Measurements from ENCODE around the gene ZNF441.
A peak's percentile ranks its signal among the peaks of the same experiment; 100 is the strongest.
"Not testable (repeated sequence)": the region's sequence is repeated elsewhere in the genome, so short reads cannot be mapped to it uniquely, and the experiment has no call there.

ZNF441 gene

DNA sequence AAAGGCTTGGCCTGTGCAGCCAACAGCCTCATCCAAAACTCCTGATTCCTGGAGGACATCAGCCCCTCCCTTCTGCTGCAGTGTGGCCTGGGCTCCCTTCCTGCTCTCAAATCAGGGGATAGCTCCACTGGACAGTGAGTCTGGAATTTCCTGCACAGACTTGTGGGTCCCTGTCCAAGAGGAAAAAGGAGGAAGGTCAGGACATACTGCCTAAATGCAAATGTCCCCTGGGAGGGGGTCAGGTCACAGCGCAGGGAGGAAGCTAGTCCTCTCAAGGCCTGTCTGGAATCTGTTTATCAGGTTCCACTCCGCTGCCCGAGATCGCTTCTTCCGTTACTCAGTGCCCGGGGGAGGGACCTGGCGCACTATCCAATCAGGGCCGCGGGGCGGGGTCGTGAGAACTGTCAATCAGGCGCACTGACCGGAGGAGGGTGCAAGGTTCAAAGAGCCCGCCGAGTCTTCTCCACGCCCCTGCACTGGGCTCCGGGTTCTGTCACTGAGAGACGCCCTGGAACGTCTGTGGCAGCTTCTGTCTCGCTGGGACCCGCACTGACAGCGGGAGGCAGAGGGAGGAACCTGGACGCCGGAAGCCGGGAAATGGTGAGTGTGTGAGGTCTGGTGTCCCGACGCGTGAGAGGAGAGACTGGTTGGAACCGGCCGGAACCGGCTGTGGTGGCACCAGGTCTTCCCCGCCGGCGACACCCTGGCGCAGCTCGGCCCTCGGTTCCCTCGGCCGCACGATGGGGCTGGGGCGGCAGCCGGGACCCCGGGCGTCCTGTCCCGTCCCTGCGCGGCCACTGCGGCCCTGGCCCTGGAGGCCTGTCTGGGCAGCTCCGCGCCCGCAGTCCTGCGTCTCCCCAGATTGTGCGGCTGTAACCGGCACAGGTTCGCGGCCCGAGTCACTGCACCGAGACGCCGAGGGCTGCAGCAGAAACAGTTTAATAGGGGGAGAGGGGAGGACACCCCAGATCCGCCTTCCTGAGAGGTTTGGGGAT lies at the start of gene ZNF441:
Gene ZNF441 (plus strand): TSS at position 404 of the 995 bp plus-strand sequence. CDS start 194 bp downstream, at position 598.
- peak; percentile 98 for DNase-seq

GRCh38 chr19:11721681-11722080 lies 45.1 kb upstream of the ZNF441 start:
- DNase-seq, result no peak

DNA sequence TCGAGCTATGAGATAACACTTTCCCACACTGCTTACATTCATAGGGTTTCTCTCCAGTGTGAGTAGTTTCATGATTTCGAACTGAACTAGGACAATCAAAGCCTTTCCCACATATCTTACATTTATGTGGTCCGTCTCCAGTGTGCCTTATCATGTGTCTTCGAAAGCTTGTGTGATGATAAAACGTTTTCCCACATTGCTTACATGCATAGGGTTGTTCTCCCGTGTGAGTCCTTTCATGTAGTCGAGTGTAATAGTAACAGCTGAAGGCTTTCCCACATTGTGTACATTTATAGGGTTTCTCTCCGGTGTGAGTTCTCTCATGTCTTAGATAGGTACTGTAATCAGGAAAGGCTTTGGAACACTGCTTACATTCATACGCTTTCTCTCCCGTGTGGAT lies 44.4 kb upstream of the ZNF441 start:
- DNase-seq, result no peak

DNA sequence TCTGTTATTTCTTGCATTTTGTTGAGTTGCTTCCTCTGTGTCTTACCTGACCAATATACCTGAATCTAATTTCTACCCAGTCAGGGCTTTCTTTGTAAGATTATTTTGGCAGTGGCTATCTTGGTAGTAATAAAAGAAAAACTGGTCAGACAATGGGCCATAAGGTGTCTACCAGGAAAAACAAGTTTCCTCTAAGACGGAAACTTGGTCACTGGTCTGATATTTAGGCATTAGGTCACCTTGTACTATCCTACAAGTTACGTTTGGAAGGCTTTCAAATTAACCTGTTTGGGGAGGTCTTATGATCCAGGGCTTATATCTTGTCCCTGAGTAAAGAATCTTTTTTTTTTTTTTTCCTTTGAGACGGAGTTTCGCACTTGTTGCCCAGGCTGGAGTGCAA lies 37.2 kb upstream of the ZNF441 start:
- DNase-seq, result no peak

DNA sequence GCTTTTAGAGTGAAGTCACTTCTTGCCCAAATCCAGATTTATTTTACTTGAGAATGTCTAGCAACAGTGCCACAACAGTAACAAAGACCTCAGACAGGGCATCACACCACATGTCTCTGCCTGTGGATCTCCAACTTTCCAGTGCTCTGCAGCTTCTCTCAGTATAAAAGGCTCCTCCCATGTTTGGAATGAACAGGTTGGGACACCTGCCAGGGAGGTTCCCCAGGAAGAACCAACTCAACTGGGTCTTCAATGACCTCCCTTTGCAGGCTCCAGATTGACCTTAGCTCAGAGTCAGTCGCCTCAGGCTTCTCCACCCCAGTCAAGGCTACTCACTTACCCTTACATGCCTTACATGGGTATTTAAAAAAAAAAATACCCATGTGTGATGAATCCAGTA lies 31.4 kb upstream of the ZNF441 start:
- DNase-seq, result no peak

DNA sequence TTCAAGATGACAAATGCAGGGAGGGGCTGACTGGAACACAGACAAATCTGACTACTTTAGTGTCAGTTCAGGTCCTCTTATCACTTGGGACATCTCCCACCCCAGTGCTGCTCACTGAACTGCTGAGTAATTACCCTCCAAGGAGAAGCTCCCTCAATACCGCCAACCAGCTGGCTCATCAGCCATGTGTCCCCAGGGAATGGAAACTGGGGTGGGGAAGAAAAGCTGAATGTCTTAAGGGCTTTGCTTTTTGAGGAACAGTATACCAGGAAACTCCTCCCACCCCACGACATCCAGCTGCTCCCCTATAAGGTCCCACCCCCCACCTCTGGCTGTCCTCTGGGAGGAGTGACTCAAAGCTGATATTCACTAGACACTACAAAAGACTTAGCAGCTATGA lies 30.1 kb upstream of the ZNF441 start:
- peak; percentile 80 for DNase-seq

DNA sequence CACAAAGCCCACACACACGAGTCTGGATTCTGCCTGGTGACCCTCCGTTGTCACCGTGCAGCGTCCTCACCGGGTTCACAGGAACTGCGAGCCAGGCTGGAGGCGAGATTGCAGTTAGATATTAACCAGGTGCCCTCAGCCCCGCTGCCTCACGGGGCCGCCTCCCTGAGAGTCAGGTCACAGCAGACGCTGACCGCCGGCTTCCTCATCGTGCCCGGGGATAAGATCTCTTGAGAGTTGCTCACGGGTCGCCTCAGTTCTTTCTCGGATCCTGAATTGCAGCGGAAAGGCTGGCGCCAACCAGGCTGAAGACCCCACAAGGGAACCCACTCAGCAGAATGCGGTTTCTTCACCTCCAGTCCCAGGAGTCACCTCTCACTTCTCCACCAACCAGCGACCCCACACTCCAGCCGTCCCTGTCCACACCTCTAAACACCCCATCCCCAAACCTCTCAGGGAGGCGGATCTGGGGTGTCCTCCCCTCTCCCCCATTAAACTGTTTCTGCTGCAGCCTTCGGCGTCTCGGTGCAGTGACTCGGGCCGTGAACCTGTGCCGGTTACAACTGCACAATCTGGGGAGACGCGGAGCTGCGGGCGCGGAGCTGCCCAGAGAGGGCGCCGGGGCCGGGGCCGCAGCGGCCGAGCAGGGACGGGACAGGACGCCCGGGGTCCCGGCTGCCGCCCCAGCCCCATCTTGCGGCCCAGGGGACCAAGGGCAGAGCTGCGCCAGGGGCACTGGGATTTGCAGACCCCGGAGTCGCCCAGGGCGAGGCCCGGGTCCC lies 28.6 kb upstream of the ZNF441 start:
- peak; percentile 71 for DNase-seq

DNA sequence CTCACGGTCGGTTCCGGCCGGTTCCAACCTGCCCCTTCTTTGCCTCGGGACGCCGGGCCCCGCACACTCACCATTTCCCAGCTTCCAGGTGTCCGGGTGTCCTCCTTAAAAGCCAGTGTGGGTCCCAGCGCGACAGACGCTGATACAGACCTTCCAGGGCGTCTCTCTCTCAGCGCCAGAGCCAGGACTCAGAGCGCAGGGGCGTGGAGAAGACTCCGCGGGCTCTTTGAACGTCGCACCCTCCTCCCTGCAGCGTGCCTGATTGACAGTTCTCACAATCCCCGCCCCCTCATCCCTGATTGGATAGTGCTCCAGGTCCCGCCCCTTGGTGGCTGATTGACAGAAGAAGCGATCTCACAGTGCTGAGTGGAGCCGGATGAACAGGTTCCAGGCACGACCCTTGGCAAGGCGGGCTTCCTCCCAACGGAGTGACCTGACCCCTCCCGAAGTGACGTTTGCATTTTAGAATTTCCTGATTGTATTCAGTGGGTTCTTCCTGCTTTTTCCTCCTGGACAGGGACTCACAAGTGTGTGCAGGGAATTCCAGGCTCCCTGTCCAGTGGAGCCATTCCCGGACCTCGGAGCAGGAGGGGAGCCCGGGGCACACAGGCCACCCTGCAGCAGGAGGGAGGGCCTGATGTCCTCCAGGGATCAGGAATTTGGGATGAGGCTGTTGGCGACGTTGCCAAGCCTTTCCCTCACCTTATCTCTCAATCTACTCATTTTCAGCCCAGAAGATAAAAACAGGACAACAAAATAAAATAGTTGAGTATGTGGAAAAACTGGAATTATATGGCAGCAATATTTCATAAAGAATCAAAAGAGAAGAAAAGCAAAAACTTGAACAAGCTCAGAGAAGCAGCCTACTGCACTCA lies 27.8 kb upstream of the ZNF441 start, which contains the start of gene ZNF823:
Gene ZNF823 (minus strand): TSS at position 201 of the 875 bp plus-strand sequence. CDS start 127 bp downstream, at position 74.
- DNase-seq, result peak; percentile 100

DNA sequence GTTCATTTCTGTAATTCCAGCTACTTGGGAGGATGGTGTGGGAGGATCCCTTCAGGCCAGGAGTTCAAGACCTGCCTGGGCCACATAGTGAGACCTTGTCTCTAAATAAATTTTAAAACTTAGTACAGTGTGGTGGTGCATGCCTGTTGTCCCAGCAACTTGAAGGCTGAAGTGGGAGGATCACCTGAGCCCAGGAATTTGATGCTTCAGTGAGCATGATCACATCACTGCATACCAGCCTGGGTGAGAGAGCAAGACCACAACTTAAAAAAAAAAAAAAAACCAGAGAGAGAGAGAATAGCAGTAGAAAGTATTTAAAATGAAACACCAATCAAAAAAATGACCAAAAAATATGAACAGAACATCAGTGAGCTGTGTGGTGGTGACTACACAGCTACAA lies 20.9 kb upstream of the ZNF441 start:
- DNase-seq, result no peak

DNA sequence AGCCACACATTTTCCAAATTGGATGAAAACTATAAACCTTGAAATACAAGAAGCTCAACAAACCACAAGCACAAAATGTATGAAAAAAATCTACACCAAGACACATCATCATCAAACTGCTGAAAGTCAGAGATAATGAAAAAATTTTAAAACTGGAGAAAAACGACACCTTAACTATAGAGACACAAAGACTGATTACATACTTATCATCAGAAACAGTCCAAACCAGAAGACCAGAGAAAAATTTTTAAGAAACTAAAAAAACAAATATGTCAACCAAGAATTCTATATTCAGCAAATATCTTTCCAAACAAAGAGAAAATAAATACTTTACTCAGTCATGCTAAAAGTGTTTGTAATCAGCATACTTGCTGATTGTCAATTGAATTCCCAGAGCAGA lies 19.5 kb upstream of the ZNF441 start:
- DNase-seq, result no peak

- DNase-seq, result no peak
Observed at GRCh38 chr19:11749751-11750150, 17.0 kb upstream of the ZNF441 start.

DNA sequence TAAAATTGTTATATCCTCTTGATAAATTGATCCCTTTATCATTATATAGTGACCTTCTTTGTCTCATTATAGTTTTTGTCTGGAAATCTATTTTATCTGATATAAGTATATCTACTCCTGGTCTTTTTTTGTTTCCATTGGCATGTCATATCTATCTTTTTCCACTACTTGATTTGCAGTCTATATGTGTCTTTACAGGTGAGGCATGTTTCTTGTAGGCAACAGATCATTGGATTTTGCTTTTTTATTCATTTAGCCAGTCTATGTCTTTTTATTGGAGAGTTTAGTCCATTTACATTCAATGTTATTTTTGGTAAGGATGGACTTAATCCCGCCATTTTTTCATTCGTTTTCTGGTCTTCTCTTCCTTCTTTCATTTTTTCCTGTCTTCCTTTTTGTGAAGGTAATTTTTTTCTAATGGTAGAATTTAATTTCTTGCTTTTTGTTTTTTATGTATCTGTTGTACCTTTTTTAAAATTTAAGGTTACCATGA lies 14.5 kb upstream of the ZNF441 start:
- DNase-seq, result no peak

DNA sequence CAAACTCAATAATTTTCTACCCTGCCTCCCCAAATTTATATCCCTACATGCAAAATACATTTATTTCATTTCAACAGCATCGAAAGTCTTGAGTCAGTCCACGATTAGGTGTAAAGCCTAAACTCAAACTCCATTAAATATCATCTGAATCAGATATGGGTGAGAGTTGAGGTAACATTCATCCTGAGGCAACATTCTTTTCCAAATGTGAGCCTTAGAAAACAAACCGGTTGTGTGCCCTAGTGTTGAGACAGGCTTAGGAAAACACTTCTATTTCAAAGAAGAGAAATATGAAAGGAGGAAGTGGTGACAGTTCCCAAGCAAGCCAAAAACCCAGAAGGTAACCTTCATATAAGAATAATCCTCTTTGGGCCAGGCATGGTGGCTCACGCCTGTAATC lies 12.1 kb upstream of the ZNF441 start:
- no peak for DNase-seq

- no peak for DNase-seq
Observed at GRCh38 chr19:11756965-11757364, 9.8 kb upstream of the ZNF441 start.

DNA sequence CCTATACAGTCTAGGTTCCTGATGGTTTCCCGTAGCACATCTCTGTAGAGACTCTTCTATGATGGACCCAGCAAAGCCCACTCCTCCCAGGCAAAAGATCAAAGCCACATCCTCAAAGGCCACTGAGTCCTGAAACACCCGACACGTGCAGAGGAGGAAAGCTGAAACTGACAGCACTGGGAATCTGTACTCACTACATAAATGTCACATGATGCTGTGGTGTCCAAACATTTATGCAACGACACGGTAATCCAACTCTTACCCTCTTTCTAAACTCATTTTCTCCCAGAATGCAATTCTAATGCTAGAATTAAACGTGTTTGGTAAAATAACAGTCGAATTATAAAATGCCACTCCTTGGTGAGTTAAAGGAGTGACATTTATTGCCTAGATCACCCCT lies 7.0 kb upstream of the ZNF441 start:
- DNase-seq, result no peak

- no peak for DNase-seq
Observed at GRCh38 chr19:11763117-11763516, 3.7 kb upstream of the ZNF441 start.

- DNase-seq, result no peak
Observed at GRCh38 chr19:11763611-11764010, 3.2 kb upstream of the ZNF441 start.

DNA sequence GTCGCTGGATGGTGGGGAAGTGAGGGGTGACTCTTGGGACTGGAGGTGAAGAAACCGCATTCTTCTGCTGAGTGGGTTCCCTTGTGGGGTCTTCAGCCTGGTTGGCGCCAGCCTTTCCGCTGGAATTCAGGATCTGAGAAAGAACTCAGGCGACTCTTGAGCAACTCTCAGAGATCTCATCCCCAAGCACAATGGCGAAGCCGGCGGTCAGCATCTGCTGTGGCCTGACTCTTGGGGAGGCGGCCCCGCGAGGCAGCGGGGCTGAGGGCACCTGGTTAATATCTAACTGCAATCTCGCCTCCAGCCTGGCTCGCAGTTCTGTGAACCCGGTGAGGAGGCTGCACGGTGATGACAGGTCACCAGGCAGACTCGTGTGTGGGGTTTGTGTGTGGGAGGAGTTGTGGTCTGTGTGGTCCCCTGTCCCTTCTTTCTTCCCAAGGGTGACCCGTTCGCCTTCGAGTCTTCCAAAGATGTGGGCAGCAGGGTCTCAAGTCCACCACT lies 883 bp downstream of the ZNF441 start:
- DNase-seq, result peak; percentile 28

DNA sequence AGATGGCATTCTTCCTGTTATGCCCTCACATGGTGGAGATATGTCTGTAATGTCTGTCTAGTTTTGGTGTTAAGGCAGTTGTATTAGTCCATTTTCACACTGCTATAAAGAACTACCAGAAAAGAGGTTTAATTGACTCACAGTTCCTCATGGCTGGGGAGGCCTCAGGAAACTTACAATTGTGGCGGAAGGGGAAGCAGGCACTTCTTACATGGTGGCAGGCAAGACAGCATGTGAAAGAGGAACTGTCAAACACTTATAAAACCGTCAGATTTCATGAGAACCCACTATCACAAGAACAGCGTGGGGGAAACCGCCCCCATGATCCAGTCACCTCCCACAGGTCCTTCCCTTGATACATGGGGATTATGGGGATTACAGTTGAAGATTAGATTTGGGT lies 3.2 kb downstream of the ZNF441 start:
- no peak for DNase-seq

DNA sequence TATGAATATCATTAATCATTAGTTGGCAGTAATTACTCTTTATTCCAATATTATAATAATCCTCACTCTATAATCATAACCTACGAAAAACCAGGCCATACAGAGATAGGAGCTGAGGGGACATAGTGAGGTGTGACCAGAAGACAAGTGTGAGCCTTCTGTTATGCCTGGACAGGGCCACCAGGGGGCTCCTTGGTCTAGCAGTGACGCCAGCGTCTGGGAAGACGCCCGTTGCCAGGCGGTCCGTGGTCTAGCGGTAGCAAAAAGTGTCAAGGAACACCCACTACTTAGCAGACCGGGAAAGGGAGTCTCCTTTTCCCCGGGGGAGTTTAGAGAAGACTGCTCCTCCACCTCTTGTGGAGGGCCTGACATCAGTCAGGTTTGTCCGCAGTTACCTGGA lies 4.7 kb downstream of the ZNF441 start:
- not testable (repeated sequence) for DNase-seq

- not testable (repeated sequence) for DNase-seq
Observed at GRCh38 chr19:11776669-11777068, 9.9 kb downstream of the ZNF441 start.

DNA sequence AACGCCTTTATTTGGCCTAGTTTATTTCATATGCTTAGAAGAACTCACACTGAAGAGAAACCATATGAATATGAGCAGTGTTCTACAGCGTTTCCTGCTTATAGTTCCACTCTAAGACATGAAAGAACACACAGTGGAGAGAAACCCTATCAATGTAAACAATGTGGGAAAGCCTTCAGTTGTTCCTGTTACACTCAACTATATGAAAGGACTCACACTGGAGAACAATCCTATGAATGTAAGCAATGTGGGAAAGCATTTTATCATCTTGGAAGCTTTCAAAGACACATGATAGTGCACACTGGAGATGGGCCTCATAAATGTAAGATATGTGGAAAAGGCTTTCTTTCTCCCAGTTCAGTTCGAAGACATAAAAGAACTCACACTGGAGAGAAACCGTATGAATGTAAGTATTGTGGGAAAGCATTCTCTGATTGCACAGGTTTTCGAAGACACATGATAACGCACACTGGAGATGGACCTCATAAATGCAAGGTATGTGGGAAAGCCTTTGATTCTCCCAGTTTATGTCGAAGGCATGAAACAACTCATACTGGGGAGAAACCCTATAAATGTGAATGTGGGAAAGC lies 13.7 kb downstream of the ZNF441 start:
- no peak for DNase-seq
